ENCODE measurements around the gene STX16.

The STX16 gene

DNA sequence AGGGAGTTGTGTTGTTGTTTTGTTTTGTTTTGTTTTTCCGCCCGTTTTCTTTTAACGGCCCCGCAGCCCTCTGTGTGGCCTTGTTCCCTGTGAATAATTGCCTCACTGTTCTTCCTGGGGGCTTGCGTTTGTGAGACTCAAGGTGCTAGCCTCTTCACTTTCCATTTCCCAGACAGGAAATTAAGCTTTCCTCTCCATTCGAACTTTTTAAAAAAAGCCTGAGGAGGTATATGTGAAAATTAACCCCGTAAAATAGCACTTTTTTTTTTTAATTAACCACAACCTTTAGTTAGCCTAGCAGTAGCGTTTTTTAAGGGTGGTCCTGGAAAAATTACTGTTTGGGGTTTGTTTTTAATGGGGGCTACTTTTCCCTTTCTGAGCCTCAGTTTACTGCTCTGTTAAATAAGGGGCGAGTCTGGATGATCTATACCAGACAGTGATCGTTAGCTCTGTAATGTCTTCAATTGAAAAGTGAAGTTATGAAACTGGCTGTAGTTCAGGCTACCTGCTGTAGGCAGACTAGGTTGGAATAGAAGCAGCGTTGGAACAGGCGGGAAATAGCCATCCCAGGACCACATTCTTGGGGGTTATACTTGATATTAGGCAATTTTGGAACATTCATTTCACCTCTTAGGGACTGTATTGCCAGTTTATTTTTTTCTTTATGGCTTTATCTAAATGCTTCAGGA is 1.7 kb downstream of the STX16 start:
- DNase-seq (ENCODE audit: low spot score), result no peak

DNA sequence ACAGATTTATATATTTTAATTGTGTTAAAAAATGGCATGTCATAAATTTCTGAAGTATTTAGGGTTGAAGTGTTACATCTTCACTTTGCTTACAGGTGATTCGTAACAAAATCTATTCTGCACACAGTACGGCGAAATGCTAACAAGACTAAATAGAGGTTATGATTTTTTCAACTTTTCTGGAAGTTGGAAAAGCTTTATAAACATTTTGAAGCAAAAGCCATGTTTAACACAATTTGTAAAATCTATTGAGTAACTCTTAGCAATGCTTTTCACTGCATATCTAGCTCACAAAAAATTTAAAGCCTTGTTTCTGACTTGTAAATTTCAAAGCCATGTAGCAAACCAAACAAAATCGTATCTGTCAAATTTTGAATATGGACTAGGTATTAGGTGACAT is 3.3 kb downstream of the STX16 start:
- DNase-seq (ENCODE audit: low spot score), result no peak

DNA sequence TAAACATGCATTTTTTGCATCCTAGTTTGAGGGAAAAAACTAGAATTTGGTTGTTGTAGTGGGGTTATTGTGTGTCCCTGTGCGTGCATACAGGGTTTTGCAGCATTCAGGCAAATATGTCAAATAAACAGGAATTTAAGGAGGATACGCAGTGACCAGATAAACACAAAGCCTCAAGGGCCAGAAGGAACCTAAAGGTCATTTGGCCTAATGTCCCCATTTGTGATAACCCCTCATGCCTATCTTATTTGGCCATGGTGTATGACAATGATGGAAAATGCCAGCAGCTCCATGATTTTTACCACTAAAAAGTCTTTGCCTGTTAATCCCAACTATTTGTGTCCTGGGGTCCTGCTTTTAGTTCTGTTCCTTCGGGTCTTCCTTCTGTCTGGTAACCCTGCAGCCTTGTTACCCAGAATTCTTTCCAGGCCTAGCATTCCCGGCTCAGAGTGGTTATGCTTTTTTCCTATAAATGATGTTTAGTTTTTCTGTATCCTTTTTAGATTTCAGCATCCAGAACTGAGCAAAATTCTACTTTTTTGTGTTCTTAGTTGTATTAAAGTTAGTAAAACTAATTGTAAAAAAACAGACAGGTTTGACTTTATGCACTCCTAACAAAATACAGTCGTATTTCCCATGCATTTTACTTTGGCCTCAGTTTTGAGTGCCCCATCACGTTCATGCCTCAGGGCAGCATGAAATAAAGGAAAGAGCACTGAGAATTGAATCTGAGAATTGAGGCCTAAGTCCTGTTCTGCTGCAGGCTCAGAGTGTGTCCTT is 4.4 kb downstream of the STX16 start:
- no peak for DNase-seq (ENCODE audit: low spot score)

DNA sequence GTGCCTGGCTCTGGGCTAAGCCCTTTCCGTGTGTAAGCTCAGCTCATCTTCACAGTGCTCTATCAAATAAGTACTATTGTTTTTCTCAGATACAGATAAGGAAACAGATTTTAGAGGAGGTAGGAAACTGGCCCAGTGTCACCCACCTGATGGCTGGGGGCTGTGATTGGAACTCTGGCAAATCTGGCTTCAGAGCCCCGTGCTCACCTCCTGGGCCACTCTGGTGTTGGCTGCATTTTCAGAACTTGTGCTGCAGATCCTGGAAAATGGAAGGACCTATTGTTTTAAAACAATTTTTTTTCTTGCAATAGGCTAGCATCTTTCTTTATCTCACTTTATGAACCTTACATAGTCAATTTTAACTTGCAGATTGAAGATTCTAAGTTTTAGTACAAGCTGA is 5.7 kb downstream of the STX16 start:
- DNase-seq (ENCODE audit: low spot score), result no peak

DNA sequence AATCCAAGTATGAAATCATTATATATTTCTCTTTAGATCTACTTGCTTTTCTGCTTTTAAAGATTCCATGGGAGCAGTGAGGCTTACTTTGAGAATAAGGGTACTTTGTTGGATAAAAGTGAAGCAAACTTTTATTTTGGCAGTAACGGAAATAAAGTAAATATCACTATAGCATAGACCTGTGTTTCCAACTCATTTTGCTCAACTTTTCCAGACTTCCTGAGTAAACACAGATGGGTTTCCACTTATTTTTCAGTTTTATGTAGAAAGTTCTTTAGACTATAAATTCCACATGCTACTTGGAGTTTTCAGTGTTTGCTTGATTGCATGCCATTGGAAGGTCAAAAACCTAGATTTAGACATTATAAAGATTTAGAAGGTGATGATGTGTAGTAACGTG is 6.2 kb downstream of the STX16 start:
- DNase-seq (ENCODE audit: low spot score), result no peak

DNA sequence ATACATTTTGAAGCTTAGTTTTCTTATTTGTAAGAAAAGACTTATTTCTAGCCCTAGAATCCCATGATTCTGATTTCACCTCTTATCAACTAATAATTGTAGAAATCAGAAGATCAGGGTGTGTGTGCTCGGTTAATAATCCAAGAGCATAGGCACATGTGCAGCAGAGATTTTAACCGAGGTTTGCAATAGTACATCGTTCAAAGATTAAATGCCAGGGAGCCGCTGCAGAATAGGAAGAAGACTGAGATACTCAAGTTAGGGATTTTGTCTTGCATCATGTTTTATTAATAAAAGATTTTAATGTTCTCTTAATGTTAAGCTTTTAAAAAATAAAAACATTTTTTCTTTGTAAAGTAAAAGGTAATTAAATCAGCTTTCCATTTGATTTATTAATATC is 6.9 kb downstream of the STX16 start:
- DNase-seq (ENCODE audit: low spot score), result no peak

DNA sequence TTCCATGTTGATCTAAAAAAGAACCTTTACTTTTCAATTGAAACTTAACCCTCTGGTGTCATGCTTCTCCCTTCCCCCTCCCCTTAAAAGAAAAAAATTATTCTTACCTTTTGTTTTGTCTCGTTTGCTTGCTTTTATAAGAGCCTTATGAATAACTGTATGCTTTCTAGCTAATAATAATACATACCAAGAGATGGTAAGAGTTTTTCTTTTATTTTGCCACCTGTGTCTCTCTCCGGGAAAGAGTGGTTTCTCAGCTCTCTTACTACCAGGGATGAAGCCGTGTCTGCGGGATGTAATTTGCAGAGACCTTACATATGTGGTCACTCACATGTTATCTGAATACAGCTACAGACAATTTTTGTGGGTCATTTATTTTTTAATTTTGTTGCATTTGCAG is 7.7 kb downstream of the STX16 start:
- no peak for DNase-seq (ENCODE audit: low spot score)

DNA sequence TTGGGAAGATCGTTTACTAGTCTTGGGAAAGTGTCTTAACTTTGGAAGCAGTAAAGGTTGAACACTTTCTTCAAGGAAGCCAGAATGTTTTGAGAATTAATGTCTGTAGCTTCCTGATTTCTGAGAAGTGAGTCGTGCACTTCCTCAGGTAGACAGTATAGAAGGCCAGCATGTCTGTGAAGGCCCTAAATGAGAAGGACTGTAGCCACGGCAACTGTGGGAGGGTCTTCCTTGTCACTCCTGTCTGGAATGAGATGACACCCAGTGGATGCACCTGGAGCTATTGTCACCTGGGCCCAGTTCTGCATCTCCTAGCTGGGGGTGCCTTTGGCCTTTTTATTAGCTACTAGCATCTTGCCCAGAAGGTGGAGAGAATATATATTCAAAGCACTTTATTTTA is 8.8 kb downstream of the STX16 start:
- DNase-seq (ENCODE audit: low spot score), result peak; percentile 36

DNA sequence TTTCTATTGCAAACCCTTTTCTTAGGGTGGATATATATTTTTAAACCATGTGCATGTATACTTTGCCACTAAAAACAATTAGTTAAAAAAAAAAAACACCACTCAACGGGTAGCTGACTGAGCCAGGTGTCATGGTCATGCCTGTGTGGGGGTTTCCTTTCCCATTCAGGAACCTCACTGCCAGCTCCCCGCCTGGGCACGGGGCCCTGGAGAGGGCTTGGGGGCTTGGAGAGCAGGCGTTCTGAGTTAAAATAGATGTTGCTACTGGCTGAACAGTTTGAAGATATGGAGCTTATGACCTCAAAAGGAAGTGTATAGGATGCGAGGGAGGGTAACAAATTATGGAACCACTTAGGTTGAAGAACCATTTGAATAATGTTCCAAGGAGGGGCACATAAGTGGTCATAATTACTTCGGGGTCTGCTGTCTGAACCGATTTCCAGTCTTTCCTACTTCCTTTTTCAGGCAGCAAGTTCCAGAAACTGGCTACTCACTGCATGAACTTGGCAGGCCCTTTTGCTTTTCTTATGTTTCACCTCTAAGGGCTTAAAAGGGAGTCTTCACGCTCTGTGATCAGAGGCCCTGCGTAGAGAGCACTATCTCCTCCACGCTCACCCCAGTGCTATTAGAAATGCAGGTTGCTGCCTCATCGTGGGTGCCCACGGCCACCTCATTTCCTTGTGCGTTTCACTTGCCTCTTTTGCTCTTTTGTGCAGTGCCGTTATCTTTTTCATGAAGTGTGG is 9.9 kb downstream of the STX16 start:
- DNase-seq (ENCODE audit: low spot score), result peak; percentile 50

DNA sequence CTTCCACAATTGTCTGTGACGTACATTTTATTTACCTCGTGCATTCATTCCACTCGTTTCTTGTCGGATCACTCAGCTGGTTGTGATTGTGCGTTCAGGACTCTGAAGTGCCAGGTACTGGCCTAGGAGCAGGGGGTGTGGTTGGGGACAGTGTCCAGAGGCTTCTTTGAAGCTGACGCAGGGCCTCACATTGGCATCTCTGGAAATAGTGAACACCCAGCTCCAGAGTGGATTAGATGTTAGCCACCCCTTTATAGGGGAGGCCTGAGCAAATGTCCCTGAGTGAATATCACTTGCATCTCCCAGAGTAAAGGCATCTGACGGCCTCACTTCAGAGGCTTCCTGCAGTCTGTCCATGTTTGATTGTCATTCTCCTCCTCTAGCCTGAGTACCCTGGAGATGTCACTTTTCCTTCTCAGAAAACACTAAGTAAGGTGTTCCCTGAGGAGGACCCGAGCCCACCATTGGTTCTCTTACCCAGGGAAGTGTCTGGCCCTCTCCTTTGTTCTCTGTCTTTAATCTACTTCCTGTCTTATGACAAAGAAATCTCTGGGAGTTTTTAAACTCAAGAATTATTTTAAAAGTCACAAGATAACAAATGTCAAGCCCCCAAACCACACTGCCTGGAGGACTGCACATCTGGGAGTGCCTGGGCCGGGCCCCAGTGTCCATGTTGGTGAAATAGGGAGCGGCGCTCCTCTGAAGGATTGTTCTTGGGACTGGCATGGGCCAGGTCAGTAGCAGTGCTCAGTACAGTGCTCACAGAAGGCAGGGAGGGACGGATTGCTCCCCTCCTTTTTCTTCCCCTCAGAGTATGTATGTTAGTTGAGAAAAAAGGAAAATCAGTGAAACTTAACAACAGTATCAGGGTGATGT is 10.8 kb downstream of the STX16 start:
- peak; percentile 6 for DNase-seq (ENCODE audit: low spot score)

DNA sequence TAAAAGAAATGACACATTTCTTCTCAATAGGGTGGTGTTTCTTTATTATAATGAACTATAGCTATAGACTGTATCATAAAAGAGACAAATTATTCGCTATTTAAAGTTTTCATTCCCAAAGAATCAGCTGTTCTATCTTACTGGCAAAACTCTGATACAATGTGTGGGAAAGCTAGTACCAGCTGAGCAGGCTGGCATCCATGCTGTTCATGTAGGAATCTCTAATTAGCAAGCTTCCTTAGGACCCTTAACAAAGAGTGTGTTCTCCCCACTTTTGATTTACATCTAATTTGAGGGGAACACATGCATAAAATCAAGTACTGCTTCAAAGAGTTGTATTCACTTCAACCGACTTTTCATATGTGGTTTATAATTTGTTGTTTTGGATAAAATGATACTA is 13.2 kb downstream of the STX16 start:
- no peak for DNase-seq (ENCODE audit: low spot score)

DNA sequence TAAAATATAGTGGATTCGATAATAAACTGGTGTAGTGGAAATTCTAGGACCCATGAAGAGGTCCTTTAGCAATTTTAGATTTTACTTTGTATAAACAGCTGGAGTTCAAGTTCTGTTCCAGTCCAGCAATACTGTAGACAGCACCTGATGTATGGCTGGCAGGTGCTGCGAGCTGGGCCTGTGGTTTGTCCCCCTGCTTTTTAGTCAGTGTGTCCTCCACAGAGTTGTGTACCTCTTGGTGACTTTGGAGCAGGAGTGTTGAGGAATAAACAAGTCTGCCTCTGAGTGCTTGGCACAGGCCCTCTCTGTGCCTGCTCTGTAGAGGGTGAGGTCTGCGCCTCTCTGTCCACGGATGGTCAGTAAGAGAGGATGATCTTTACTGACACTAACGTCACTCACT is 13.8 kb downstream of the STX16 start:
- no peak for DNase-seq (ENCODE audit: low spot score)

DNA sequence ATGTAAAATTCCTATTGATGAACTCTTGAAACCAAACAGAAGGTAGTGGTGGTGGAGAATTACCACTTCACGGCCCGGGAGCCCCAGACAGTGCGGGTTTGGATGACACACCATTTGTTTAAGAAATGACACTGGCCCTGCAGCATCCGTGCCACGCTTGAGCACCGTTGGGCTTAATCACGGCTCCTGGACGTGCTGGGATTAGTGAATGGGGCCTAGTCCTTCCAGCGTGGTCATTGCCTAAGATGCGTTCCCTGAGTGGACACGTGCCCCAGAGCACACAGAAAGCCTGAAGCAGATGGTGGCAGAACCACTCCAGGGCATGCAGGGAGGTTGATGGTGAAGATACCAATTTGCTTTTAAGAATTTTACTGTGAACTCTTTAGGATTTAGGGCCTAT is 14.5 kb downstream of the STX16 start:
- no peak for DNase-seq (ENCODE audit: low spot score)

DNA sequence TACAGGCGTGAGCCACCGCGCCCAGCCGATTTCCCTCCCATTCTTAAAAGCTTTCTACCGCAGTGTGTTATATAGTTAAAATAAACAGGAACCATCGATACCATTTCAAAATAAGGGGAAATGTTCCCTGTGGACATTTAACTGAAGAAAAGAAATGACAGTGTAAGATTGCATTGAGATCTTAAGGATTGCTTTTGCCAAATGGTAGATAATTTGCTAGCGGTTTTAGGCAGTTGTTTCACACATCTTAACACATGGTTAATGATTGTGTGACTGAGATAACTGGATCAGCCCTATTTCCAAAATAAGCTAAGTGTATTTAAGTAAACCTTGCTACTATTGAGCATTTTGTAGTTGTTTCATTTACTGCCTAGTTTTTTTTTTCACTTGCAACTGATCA is 15.6 kb downstream of the STX16 start:
- DNase-seq (ENCODE audit: low spot score), result no peak

DNA sequence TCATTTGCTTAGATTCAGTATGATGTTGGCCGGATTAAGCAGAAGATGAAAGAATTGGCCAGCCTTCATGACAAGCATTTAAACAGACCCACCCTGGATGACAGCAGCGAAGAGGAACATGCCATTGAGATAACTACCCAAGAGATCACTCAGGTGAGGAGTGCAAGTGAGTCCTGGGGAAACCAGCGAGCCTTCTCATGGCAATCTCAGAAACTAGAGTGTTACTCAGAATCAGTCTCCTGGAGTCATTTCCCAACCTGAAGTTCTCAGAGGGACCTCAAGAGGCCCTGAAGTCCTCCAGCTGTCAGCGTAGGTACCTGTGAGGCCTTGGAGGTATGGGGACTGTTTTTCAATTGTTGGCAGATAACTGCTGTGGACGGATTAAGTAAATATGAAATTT is 16.9 kb downstream of the STX16 start:
- no peak for DNase-seq (ENCODE audit: low spot score)

DNA sequence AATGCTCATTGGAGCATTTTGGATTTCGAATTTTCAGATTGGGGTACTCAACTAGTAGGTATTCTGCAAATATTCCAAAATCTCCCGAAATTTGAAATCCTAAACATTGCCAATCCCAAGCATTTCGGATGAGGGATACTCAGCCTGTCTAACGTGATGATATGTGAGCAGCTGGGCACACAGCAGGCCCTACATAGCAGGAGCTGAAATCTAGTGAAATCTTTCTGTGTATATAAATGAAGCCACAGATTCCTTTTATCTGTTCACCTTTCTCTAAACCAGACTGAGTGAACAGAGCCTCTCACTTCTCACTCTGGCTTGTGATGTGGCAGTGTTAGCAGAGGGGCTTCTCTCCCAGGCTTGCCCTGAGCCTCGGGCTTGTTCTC is 17.8 kb downstream of the STX16 start:
- DNase-seq (ENCODE audit: low spot score), result no peak

DNA sequence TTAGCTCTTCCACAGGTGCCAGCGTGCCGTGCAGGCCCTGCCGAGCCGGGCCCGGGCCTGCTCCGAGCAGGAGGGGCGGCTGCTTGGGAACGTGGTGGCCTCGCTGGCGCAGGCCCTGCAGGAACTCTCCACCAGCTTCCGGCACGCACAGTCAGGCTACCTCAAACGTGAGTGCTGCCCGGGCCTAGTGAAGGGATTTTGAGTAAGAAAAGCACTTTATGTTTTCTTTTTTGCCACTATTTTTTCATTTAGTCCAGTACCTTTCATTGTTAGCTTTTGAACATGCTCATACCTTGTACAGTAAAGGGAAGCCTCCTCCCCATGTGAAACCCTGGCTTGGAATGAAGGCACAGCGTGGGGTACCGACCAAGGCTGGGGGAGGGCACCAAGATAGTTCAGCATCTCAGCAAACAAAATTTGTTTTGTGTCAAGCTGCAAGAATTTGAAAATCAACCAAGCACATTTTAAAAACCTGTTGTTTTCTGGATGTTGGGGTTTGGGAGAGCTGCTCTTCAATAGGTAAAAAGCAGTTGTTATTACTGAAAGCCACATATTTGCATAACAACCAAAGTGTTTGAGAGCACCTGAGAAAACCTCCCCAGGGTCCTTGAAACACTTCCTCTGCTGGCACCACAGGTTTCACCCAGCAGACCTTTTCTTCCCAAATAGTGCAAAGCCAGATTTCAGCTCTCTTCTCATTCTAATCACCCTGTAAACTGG is 18.4 kb downstream of the STX16 start:
- DNase-seq (ENCODE audit: low spot score), result no peak

DNA sequence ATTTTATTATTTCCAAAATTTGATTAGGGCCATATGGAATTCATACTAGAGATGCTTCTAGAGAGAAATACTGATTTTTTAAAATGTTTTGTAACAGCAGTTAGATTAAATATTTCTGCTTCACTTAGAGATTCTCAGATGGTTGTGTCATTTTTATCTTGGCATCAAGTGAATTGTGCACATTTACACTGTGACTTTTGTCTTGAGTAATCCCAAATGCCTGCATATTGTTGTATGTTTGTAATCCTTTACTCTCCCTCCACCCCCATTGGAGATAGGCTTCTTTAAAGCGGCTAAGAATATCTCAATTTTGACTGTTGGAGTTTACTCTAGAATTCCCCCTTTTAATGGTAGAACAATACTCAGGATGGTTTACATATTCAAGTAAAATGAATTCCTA is 19.0 kb downstream of the STX16 start:
- no peak for DNase-seq (ENCODE audit: low spot score)

DNA sequence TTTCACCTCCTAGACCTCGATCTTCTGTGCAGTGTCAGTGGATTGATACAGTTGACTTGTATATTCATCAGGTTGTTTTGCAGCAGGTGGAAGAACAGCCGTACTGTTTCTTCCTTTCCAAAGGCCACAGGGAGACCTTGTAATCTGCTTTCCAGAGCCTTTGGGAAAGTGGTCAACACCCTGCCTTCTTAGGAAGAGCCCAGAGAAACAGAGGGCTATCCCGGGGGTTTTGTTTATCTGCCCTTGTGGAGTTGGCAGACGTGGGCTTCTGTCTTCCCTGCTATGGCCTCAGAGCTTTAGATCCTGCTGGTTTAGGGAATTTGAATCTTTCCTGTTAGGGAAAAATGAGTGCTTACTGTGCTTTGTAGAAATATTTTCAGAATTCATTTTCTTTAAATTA is 19.6 kb downstream of the STX16 start:
- DNase-seq (ENCODE audit: low spot score), result no peak

DNA sequence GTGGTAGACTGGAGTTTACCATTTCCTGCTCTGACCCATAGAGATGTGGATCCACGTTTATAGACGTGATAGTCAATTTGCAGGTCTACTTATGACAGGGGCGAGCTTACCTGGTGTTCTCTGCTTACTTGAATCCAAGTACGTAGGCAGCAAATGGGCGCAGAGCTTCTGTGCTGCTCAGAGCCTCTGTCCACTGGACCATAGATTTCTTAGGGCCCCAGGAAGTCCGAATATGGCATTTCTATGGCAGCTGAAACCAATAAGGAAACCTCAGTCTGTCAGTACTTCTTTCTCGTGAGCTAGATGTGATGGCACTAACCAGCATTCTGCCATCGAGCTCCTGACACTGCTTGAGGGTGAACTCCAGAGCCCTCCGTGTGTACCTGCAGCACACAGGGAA is 22.0 kb downstream of the STX16 start:
- no peak for DNase-seq (ENCODE audit: low spot score)

DNA sequence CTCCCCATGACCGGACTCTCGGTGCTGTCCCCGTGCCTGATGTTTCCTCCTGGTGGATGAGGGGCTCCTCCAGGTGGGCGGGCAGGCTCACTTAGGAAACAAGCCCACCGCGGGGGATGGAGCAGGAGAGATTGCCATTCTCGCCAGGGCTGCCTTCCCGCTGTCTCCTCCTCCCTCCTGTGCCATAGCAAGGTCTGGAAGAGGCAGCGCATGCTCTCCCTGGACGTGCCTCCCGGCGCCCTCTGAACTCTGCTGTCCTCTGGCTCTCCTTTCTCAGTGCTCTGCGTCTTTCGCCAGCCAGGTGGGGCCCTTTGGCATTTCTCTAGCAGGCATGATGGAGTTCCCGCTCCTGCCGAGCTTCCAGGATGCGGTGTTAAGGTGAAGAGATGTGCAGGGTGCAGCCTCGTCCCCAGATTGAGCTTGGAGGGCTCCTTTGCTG is 24.1 kb downstream of the STX16 start:
- no peak for DNase-seq (ENCODE audit: low spot score)

DNA sequence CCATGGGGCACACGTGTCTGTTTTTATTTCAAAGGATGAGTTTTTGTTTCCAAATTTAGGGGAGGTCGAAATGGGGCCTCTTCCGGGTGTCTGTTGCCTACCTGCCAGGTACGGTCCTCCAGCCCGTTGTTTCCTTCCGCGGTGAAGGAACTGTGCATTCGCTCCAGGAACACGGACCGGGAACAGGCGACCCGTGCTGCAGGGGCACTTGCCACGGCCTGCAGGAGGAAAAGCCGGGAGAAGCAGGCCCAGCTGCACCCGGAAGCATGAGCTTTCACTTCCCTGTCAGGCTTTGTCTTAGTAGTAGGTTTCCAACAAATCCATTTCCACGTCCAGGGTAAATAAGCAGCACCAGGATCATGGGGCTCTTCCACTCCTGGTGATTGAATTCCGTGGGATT is 24.6 kb downstream of the STX16 start:
- no peak for DNase-seq (ENCODE audit: low spot score)

Measured in CD4-positive, alpha-beta T cell treated with Interleukin-6 at 100 ng/mL for 8 hours (primary cell).